GM19324 (cell line): ENCODE results near the gene MEG3.

Experiments used
- ATAC-seq: cut with Tn5 transposase; IDR thresholded peaks from one replicate; pipeline ENCODE4 v1.9.1; 2021; ENCODE audit warnings: mild to moderate bottlenecking, moderate library complexity; ENCODE audit not compliant: unreplicated experiment, low FRiP score

Gene MEG3

DNA sequence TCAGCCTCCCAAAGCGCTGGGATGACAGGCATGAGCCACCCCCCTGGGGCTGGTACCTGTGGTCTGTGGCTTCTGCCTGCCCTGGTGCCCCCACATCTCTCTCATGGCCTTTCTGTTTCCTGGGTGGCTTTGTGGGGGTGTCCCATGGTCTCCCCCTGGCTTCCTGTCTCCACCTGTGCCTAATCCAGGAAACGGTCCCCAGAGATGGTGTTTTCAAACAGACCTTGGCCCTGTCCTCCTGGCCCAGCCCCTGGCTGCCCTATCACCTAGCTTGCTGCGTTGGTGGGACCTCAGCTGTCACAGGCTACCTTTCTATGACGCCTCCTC lies 18.1 kb downstream of the MEG3 start:
- ATAC-seq: no peak

DNA sequence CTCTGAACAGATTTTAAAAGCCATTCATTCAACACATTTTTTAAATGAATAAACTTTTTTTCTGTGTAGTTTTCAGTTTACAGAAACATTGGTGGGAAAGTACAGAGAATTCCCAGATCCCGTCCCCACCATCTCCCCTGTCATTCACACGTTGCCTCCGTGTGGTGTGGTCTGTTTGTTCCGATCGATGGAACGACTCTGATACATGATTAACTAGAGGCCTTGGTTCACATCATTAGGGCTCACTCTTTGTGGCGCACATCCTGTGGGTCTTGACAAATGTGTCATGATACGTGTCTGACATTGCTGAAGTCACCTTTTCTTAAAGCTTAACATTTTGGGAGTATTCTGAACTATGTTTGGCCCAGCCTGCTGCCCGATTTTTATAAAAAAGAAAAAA lies 18.5 kb downstream of the MEG3 start:
- no peak for ATAC-seq

- no peak for ATAC-seq
Observed at GRCh38 chr14:100844846-100845245, 18.9 kb downstream of the MEG3 start.

GRCh38 chr14:100845341-100845740 lies 19.4 kb downstream of the MEG3 start:
- no peak for ATAC-seq

GRCh38 chr14:100846309-100846859 lies 20.5 kb downstream of the MEG3 start:
- no peak for ATAC-seq

GRCh38 chr14:100849115-100849781 lies 23.3 kb downstream of the MEG3 start:
- no peak for ATAC-seq

DNA sequence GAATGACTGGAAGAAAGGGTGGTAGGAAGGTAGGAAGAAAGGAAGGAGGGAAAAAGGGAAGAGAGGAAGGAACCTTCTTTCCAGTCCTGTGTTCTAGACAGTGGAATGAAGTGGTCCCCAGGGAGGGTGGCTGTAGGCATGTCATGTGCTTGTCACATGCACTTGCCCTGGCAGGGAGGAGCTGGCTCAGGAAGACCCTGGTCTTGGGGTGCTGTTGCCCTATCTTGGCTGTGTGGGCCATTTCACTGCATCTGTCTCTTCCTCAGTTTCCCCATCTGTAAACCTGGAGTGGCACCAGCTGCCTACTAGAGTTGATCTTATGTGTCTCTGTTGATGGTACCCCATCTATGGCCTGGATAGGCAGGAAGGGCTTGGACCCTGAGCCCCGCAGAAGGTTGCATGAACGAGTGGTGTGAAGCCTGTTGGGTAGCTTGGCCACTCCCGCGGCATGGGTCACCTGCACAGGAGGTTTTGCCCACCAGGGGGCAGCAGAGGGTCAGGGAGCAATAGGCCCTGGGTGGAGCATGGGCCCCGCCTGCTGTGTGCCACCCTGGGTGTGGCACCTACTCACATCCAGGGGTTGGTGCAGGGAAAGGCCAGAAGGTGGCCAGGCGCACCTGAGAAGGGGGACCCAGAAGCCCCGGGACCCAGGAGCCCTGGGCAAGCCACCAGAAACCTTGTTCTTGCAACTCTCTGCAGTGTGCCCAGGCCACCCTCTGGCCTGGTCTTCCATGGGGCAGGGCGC lies 25.1 kb downstream of the MEG3 start:
- ATAC-seq: no peak

GRCh38 chr14:100851586-100851916 lies 25.6 kb downstream of the MEG3 start:
- ATAC-seq: no peak

DNA sequence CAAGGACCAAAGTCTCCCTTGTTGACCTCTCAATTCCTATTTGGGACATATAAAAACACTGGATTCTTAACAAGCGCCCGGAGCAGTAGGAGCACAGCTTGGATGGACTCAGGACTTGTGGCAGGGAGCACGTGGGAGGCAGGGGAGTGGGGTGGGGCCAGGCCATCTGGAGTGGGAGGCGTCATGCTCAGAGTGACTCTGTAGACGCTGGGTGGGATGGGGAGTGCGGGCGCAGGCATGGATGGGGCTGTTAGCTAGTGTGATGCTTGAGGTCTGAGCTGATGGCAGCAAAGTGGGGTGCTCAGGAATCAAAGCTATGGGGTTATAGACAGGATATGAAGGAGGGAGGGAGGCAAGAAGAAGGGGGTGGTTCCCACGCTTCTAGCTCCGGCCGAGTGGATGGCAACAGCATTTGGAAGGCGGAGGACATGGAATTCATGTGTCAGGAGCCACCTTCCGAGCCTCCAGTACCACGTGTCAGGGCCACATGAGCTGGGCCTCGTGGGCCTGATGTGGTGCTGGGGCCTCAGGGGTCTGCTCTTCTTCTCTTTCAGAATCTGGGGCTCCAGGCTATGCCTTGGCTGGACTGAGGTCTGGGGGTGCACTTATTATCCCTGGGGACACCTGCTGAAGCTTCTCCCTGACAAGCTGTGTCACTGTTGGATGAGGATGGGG lies 26.2 kb downstream of the MEG3 start:
- ATAC-seq: no peak

GRCh38 chr14:100854435-100854834 lies 28.5 kb downstream of the MEG3 start:
- ATAC-seq: no peak

GRCh38 chr14:100855256-100855930 lies 29.5 kb downstream of the MEG3 start:
- no peak for ATAC-seq

DNA sequence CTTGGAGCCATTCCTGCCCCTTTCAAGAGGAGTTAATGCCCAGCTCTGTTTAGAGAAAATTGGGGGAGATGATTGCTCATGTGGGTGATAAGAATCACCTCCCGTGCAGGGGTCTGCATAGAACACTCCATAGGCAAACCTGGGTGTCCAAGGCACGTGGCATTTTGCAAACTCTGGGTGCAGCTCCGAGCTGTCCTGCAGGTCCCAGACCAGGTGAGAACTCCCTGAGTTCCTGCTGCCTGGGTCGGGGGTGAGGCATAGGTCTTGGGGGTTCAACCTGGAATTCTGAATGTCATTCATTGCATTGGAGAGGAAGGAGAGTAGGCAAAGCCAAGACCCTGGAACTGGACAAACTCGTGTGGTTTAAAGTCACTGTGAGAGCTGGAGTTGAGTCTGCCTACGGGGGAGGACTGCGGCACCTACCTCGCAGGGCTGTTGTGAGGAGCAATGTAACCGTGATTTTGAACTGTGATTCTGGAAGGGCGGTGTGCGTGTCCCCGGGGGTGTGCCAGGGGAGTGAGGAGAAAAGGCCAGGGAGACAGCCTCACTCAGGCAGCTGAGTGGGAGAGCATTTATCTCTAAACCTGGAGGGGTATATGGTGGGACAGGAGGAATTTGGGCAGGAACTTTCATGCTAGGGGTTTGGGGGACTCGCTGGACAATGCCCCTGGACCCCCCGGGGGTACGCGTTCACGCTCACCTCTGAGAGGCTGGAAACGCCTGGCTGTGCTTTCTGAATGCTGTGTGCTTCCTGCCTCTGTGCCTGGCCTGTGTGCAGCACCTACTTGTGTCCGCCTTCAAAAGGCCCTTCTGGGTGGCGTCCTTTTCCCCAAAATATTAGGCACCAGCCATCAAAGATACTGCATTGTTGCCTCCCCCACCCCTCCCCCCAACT lies 30.4 kb downstream of the MEG3 start:
- no peak for ATAC-seq

GRCh38 chr14:100857233-100857922 lies 31.5 kb downstream of the MEG3 start:
- ATAC-seq: no peak

DNA sequence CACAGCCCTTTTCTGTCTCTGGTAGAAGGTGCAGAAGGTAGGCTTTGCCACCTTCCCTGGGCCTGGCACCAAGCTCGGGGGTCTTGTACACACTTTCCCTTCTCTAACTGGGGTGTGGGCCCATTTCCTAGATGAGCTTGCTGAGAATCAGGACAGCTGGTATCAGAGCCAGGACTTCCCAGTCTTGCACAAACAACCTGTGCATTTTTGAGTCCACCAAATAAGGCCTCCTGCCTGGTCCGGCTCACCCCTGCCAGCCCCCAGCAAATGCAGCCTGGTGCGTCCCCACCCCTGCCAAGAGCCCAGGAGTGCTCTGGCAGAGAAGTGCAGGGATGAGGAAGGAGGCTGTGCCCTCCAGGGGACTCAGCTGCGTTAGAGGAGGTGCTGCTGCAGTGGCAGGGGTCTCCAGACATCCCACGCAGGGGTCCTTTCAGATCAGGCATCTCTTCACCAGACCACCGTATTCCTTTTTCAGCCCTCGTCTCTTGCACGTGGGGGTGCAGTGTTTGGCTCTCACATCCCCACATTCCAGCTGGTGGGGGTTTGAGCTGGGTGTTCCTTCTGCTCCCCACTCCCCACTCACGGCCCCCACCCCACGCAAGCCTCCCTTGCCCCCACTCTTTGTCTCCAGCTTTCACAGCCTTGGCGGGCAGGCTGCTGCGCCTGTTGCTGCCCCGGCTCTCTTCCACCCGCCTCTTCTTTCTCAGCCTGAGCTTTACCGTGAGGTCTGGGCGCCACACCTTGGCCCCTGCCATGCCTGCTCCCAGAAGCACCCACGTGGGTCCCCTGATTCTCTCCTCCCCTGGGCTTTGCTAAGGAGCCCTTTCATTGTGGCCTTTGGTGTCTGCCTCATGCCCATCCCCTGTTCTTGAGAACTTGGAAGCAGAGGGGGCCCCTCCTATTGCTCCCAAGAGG lies 32.3 kb downstream of the MEG3 start:
- no peak for ATAC-seq

- no peak for ATAC-seq
Observed at GRCh38 chr14:100858838-100859220, 32.9 kb downstream of the MEG3 start.

- no peak for ATAC-seq
Observed at GRCh38 chr14:100859781-100860180, 33.9 kb downstream of the MEG3 start.

DNA sequence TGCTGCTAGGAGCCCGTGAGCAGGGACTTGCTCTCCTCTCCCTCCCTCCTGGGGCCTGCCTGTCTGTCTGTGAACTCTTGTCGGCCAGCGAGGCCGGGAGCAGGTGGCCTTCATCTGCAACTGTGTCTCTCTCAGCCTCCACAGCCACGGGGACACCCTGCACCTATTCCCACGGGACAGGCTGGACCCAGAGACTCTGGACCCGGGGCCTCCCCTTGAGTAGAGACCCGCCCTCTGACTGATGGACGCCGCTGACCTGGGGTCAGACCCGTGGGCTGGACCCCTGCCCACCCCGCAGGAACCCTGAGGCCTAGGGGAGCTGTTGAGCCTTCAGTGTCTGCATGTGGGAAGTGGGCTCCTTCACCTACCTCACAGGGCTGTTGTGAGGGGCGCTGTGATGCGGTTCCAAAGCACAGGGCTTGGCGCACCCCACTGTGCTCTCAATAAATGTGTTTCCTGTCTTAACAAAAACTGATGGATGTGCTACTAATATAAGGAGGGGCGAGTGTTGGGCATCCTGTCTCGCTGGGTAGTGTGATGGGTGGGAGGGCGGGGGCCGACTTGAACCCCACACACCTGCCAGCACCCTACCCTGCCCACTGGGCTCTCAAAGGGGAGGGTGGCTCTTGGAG lies 34.8 kb downstream of the MEG3 start:
- no peak for ATAC-seq
